GM20000 (cell line): ENCODE data around the gene ALDH3B1.

Source experiments
- DNase-seq: peaks from one replicate; pipeline ENCODE4 v3.0.0; 2012; ENCODE audit warnings: low spot score
- CTCF ChIP-seq: IDR thresholded peaks from 2 replicates; pipeline ENCODE4 v1.5.1; 2012; ENCODE audit warnings: mild to moderate bottlenecking, control low read depth; ENCODE audit errors: extremely low read depth, missing control alignments

Gene ALDH3B1

GRCh38 chr11:68051191-68052136 lies 41.3 kb downstream of the ALDH3B1 start:
- peak; percentile 19 for DNase-seq
- TF ChIP-seq CTCF, result no peak

- no peak for TF ChIP-seq CTCF
These were observed 42.2 kb downstream of the ALDH3B1 start for GRCh38 chr11:68052137-68052873.

GRCh38 chr11:68053117-68053516 lies 43.0 kb downstream of the ALDH3B1 start:
- no peak for TF ChIP-seq CTCF
- peak; percentile 8 for DNase-seq

More at GRCh38 chr11:68052137-68052873, 42.2 kb downstream of the ALDH3B1 start:
- DNase-seq, result peak; percentile 9

GRCh38 chr11:68053981-68054812 lies 44.1 kb downstream of the ALDH3B1 start:
- peak; percentile 6 for DNase-seq
- no peak for TF ChIP-seq CTCF

- DNase-seq, result no peak
- TF ChIP-seq CTCF, result no peak
These were observed 46.5 kb downstream of the ALDH3B1 start for GRCh38 chr11:68056317-68057285.

GRCh38 chr11:68057807-68058206 lies 47.7 kb downstream of the ALDH3B1 start:
- DNase-seq, result no peak
- no peak for TF ChIP-seq CTCF
